Adrenal gland (tissue), 12 donors: ENCODE results near the gene RAD9B. TPM values are rescaled to one million over a fixed set of nuclear protein-coding genes. Genes with fewer than 3 reads are reported as not detected.
"Not testable (repeated sequence)": the region's sequence is repeated elsewhere in the genome, so short reads cannot be mapped to it uniquely, and the experiment has no call there.

Experiments
- DNase-seq, 7 donors: peaks; one replicate each; pipeline ENCODE4 v3.0.0-alpha.2; 2019 to 2020
- H3K27ac ChIP-seq, 5 donors: fragments of 200-600 bp; sonication (generic) in 4 of 5; 1 replicate in 3 of 5; 2 replicates in 2 of 5; pipeline versions ENCODE4 v1.5.1 to v1.8.0; 2016 to 2020; ENCODE audit warnings: mild to moderate bottlenecking in 1 of 5
- H3K27me3 ChIP-seq: fragments of 200-600 bp; 2 replicates; pipeline ENCODE4 v1.8.0; 2021
- H3K36me3 ChIP-seq, 2 donors: fragments of 200-600 bp; replicated peaks in 1 of 2; 1 replicate in 1 of 2; 2 replicates in 1 of 2; pipeline versions ENCODE4 v1.5.1 to v1.8.0; 2018 to 2022
- H3K4me1 ChIP-seq, 2 donors: fragments of 200-600 bp; replicated peaks in 1 of 2; 1 replicate in 1 of 2; 2 replicates in 1 of 2; pipeline versions ENCODE4 v1.5.1 to v1.8.0; 2018 to 2021
- H3K4me3 ChIP-seq, 4 donors: fragments of 200-600 bp; sonication (generic) in 3 of 4; one replicate each; pipeline ENCODE4 v1.5.1; 2016 to 2018
- H3K9me3 ChIP-seq, 3 donors: fragments of 200-600 bp; sonication (generic) in 1 of 3; replicated peaks in 1 of 3; 1 replicate in 2 of 3; 2 replicates in 1 of 3; pipeline versions ENCODE4 v1.5.1 to v1.8.0; 2016 to 2021
- POLR2A ChIP-seq, 2 donors: fragments of 450-650 bp; IDR thresholded peaks; one replicate each; pipeline ENCODE4 v1.6.1; 2017; ENCODE audit warnings: antibody characterized with exemption in 2 of 2, mild to moderate bottlenecking in 2 of 2, moderate library complexity in 1 of 2
- WGBS, 4 donors: extraction: QIAGEN DNeasy Blood & Tissue Kit in 2 of 4; methylation state at CpG; one replicate each; pipeline versions ENCODE4 v1.1.5 to v1.1.7; 2013 to 2017; 5-methylcytosine and 5-hydroxymethylcytosine counted together
- intact Hi-C, 2 donors: fragments of 100-400 bp; cut with DNase I; formaldehyde crosslinking; loops; one replicate each; pipeline versions ENCODE4 v1.14.1 to v1.15.0; 2022 to 2023
- polyA plus RNA-seq, 3 donors: library from polyadenylated mRNA; stranded (reverse); fragments of 200-250 nt in 2 of 3; fragments of 350-450 nt in 1 of 3; fragmentation: Illumina TruSeq in 1 of 3; extraction: RNeasy Lipid Tissue Mini Kit (QIAGEN cat#74804) in 1 of 3; gene quantifications; one replicate each; pipeline ENCODE4 v1.2.3, GENCODE V29; 2013 to 2014
- total RNA-seq, 9 donors: library from RNA; depleted of rRNA in 4 of 9; stranded (reverse); fragments of >200 nt in 4 of 9; fragments of 120-200 nt in 1 of 9; fragmentation: NEBNext Ultra II Directional in 1 of 9; extraction: Animal tissue kit (Norgen Biotek cat#: 25700) in 1 of 9; gene quantifications; one replicate each; pipeline versions ENCODE4 v1.1.0 to v1.2.4, GENCODE V29; 2013 to 2023
- TF ChIP-seq, protein P1 (sequence below), 6 experiments: fragments of 450-650 bp in 4 of 6; fragments of 200-600 bp in 2 of 6; sonication (generic) in 1 of 6; IDR thresholded peaks; 1 replicate in 5 of 6; 2 replicates in 1 of 6; pipeline versions ENCODE4 v1.5.1 to v1.8.0; 2016 to 2021; ENCODE audit warnings: antibody characterized with exemption in 6 of 6, mild to moderate bottlenecking in 2 of 6, moderate library complexity in 1 of 6
- donor health status: healthy with polysubstance abuse.
- donor health status: Bipolar disorder and iron deficiency.
- donor health status: DM: yes; HTN: yes; CAD: no.
- donor health status: DM: no; HTN: no; CAD: no.
- donor health status: DM: no; HTN: no; CAD: no.
- donor health status: DM: yes; HTN: yes; CAD: no.

RAD9B gene
- total and polyA plus RNA-seq, 12 donors, result 0.14 to 3.6 (median 0.35) TPM; not detected in 1

- intact Hi-C loops, result no loop called here
- WGBS, 4 donors, result 86 to 92% (median 88%) methylated on average over 2 of the region's 2 CpGs; no CpG with 5 or more reads in 1 of the 4 donors
- Histone ChIP-seq H3K27me3 (no peaks in the 10 kb centered on the region), H3K4me3 (no peak overlapping the region), H3K36me3 (peaks cover 0 to 28% of the 10 kb centered on the region in 2 donors), H3K4me1 (peaks cover 8 to 13% of the 10 kb centered on the region in 2 donors), H3K9me3 (no peaks in the 10 kb centered on the region), H3K27ac (no peak overlapping the region)
- peak in 1 of 7 donors; percentile 38 for DNase-seq
- TF ChIP-seq POLR2A (IDR thresholded peaks at IDR 0.05), result no peak
- TF ChIP-seq, protein P1, sequence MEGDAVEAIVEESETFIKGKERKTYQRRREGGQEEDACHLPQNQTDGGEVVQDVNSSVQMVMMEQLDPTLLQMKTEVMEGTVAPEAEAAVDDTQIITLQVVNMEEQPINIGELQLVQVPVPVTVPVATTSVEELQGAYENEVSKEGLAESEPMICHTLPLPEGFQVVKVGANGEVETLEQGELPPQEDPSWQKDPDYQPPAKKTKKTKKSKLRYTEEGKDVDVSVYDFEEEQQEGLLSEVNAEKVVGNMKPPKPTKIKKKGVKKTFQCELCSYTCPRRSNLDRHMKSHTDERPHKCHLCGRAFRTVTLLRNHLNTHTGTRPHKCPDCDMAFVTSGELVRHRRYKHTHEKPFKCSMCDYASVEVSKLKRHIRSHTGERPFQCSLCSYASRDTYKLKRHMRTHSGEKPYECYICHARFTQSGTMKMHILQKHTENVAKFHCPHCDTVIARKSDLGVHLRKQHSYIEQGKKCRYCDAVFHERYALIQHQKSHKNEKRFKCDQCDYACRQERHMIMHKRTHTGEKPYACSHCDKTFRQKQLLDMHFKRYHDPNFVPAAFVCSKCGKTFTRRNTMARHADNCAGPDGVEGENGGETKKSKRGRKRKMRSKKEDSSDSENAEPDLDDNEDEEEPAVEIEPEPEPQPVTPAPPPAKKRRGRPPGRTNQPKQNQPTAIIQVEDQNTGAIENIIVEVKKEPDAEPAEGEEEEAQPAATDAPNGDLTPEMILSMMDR (IDR thresholded peaks at IDR 0.05), result no peak
These were observed 37.1 kb upstream of the RAD9B start for GRCh38 chr12:110465024-110465423.

DNA sequence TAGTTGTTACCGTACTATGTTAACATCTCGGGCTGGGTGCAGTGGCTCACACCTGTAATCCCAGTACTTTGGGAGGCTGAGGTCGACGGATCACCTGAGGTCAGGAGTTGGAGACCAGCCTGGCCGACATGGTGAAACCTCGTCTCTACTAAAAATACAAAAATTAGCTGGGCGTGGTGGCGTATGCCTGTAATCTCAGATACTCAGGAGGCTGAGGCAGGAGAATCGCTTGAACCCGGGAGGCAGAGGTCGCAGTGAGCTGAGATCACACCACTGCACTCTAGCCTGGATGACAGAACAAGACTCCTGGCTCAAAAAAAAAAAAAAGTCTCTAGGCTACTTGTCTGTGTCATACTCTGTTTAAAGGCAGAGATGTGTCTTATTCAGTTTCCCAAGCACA is 36.4 kb upstream of the RAD9B start:
- H3K27ac ChIP-seq, intact Hi-C loops, H3K27me3 ChIP-seq, H3K4me3 ChIP-seq, H3K9me3 ChIP-seq: not testable (repeated sequence)
- Histone ChIP-seq H3K36me3 (peaks cover 0 to 22% of the 10 kb centered on the region in 2 donors), H3K4me1 (peaks cover 8 to 13% of the 10 kb centered on the region in 2 donors)
- DNase-seq, result peak in 1 of 7 donors; percentile 39
- 88 to 93% (median 91%) methylated on average over 11 of the region's 11 CpGs for WGBS, 4 donors

- WGBS, 4 donors, result 64 to 74% (median 71%) methylated on average over 5 of the region's 5 CpGs
- peaks cover 0 to 15% of the 10 kb centered on the region in 2 donors for H3K36me3 ChIP-seq
- H3K27ac ChIP-seq, result no peak overlapping the region
- intact Hi-C loops, result no loop called here
- H3K9me3 ChIP-seq, result no peaks in the 10 kb centered on the region
- no peak overlapping the region for H3K4me3 ChIP-seq
- DNase-seq, result peak in 1 of 7 donors; percentile 49
- H3K27me3 ChIP-seq, result no peaks in the 10 kb centered on the region
- H3K4me1 ChIP-seq, result peaks cover 8 to 13% of the 10 kb centered on the region in 2 donors
- no peak for TF ChIP-seq POLR2A (IDR thresholded peaks at IDR 0.05)
- TF ChIP-seq, protein P1 (IDR thresholded peaks at IDR 0.05), result no peak
These were observed 35.3 kb upstream of the RAD9B start for GRCh38 chr12:110466791-110467190.

GRCh38 chr12:110467847-110468213 is 34.3 kb upstream of the RAD9B start:
- H3K9me3 ChIP-seq, result no peaks in the 10 kb centered on the region
- no peaks in the 10 kb centered on the region for H3K27me3 ChIP-seq
- H3K4me1 ChIP-seq, result peaks cover 8 to 13% of the 10 kb centered on the region in 2 donors
- peak overlapping the region; percentile 13 to 77 (median 47) for H3K4me3 ChIP-seq
- no peak for DNase-seq
- intact Hi-C loops, result no loop called here
- H3K36me3 ChIP-seq, result peaks cover 0 to 15% of the 10 kb centered on the region in 2 donors
- TF ChIP-seq, protein P1 (IDR thresholded peaks at IDR 0.05), result no peak
- TF ChIP-seq POLR2A (IDR thresholded peaks at IDR 0.05), result peak in 1 of 2 donors; percentile 73
- H3K27ac ChIP-seq, result peak overlapping the region in 3 of 5 donors; percentile 83 to 95 (median 94)
- 0 to 1% (median 1%) methylated on average over 14 to 15 of the region's 15 CpGs for WGBS, 4 donors
